ENCODE data around the gene ACSM2B.
A peak's percentile ranks its signal among the peaks of the same experiment; 100 is the strongest.
"Not testable (repeated sequence)": the region's sequence is repeated elsewhere in the genome, so short reads cannot be mapped to it uniquely, and the experiment has no call there.

ACSM2B gene

GRCh38 chr16:20576145-20576544 is at the start of gene ACSM2B:
TSS of gene ACSM2B (minus strand) at chr16:20576367. CDS start at chr16:20564845, 11,522 bp downstream.
- DNase-seq, result not testable (repeated sequence)

- no peak for DNase-seq
Measured at GRCh38 chr16:20624882-20625807, 49.0 kb upstream of the ACSM2B start.

GRCh38 chr16:20624205-20624604 is 48.0 kb upstream of the ACSM2B start:
- DNase-seq, result no peak

GRCh38 chr16:20622498-20622870 is 46.3 kb upstream of the ACSM2B start:
- DNase-seq, result no peak

GRCh38 chr16:20621406-20621805 is 45.2 kb upstream of the ACSM2B start:
- DNase-seq, result no peak

GRCh38 chr16:20620770-20621169 is 44.6 kb upstream of the ACSM2B start:
- DNase-seq, result no peak

- no peak for DNase-seq
Measured at GRCh38 chr16:20620003-20620402, 43.8 kb upstream of the ACSM2B start.

GRCh38 chr16:20617271-20617670 is 41.1 kb upstream of the ACSM2B start:
- DNase-seq, result no peak

GRCh38 chr16:20614186-20615141 is 38.3 kb upstream of the ACSM2B start:
- no peak for DNase-seq

GRCh38 chr16:20613481-20614185 is 37.5 kb upstream of the ACSM2B start:
- no peak for DNase-seq

- DNase-seq, result no peak
Measured at GRCh38 chr16:20612551-20613480, 36.6 kb upstream of the ACSM2B start.

- no peak for DNase-seq
Measured at GRCh38 chr16:20611975-20612481, 35.9 kb upstream of the ACSM2B start.

- DNase-seq, result no peak
Measured at GRCh38 chr16:20611350-20611902, 35.3 kb upstream of the ACSM2B start.

GRCh38 chr16:20610892-20611349 is 34.8 kb upstream of the ACSM2B start:
- DNase-seq, result no peak

- no peak for DNase-seq
Measured at GRCh38 chr16:20610211-20610891, 34.2 kb upstream of the ACSM2B start.

GRCh38 chr16:20602205-20602604 is 26.0 kb upstream of the ACSM2B start:
- peak; percentile 0 for DNase-seq

- not testable (repeated sequence) for DNase-seq
Measured at GRCh38 chr16:20599475-20599874, 23.3 kb upstream of the ACSM2B start.

GRCh38 chr16:20598832-20599469 is 22.8 kb upstream of the ACSM2B start:
- no peak for DNase-seq

GRCh38 chr16:20595694-20596093 is 19.5 kb upstream of the ACSM2B start:
- DNase-seq, result not testable (repeated sequence)

GRCh38 chr16:20595068-20595467 is 18.9 kb upstream of the ACSM2B start:
- not testable (repeated sequence) for DNase-seq

All from NCI-H1694 treated with DMSO at 0.1 percent for 48 hours (cell line).